GM21737 (cell line): Measurements from ENCODE around the gene GBX1.

Source experiments
- ATAC-seq: cut with Tn5 transposase; IDR thresholded peaks from one replicate; pipeline ENCODE4 v1.9.1; 2021; ENCODE audit warnings: mild to moderate bottlenecking, moderate library complexity; ENCODE audit not compliant: unreplicated experiment

Gene GBX1

GRCh38 chr7:151141311-151141854 is 26.1 kb downstream of the GBX1 start:
- ATAC-seq = no peak

DNA sequence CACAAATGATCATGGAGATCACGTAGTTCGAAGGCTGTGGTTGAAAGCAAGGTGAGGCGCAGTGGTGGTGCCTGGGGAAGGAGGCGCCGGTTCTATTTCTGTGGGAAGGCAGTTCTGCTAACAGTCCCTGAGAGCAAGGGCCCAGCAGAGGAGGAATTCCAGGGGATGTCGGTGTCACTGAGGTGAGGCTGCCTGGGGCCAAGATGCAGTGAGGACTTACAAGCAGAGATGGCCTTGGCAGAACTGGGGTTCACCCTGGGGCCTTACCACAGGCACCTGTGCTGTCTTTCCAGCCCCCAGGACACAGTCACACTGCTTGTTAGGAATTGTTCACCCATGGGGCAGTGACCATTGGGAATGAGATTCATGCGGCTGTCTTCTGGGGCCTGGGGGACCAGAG is 26.7 kb downstream of the GBX1 start:
- ATAC-seq = no peak

DNA sequence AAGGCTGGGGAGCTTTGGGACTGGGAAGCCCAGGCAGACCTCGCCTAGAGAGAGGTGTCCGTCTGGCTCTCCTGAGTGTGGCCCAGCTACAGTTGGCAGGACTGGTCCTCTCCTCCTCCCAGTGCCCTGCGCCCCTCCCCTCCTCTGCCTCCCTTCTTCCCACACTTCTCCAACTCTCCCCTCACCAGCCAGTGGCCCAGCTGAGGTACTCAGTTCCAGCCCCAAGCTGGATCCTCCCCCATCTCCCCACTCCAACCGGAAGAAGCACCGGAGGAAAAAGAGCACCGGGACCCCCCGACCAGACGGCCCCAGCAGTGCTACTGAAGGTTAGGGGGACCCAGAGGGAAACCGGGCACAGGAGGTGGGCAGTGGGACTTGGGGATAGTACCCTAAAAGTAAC is 27.7 kb downstream of the GBX1 start:
- ATAC-seq = no peak

DNA sequence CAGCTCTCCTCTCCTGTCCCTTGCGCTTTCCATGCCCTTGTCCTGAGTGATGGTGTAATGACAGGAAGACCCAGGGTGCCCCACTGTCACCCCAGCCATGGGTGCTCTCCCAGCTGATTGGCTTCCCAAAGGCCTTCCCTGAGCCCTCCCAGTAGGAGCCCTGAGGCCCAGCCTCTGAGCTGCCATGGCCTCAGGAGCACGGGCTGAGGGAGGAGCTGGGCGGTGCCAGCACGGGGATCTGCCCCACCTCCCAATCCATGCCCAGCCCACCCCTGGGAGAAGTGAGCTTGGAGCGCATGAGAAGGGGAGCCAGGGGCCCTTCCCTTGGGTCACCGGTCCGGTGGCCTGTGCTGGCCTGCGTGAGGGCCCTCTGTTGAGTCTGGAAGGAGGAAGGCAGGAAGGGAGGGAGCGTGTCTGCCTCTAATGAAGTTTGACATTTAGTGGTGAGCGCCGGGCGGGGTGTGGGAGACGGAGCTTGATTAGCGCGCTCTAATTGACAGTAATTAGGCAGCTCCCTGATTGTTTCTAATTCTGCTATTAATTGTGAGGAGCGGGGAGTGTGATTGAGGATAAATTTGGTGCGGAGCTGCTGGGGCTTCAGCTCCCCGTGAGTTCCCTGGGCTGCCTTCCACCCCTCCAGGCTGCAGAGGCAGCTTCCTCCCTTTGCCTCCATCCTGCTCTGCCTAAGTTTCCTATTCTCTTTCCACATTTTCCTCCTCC is 28.3 kb downstream of the GBX1 start:
- ATAC-seq = no peak

- ATAC-seq = no peak
Observed at GRCh38 chr7:151138153-151138851, 29.2 kb downstream of the GBX1 start.

GRCh38 chr7:151137791-151138152 is 29.7 kb downstream of the GBX1 start:
- ATAC-seq = no peak

DNA sequence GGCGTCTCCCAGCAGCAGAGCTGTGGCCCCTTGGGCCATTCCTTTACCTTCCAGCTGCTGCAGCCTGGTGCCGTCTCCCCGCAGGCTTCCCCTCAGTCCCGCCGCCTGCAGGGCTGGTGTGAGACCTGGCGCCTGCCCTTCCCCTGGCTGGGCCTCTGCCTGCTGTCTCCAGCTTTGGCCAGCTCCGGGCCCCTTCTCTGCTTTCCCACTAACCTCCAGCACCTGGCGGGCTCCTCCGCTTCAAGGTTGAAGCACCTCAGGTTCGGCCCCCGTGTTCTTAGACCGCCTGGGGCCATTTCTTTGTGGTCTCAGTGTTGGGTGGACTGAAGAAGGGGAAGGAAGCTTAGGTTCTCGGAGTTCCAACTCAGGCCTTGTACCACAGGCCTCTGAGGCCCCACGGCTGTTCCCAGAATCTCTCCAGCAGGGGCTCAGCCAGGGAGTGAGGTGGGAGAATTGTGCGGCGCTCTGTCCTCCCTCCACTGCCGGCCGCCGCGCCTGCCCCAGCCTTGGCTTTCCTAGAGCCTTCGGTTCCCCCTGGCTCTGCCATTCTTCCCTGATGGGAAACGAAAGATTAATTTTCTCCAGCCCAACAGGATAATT is 30.3 kb downstream of the GBX1 start:
- ATAC-seq = no peak

GRCh38 chr7:151135866-151136843 is 31.3 kb downstream of the GBX1 start:
- no peak for ATAC-seq

- ATAC-seq = no peak
Observed at GRCh38 chr7:151135525-151135845, 32.0 kb downstream of the GBX1 start.

GRCh38 chr7:151134743-151135524 is 32.6 kb downstream of the GBX1 start:
- ATAC-seq = no peak

DNA sequence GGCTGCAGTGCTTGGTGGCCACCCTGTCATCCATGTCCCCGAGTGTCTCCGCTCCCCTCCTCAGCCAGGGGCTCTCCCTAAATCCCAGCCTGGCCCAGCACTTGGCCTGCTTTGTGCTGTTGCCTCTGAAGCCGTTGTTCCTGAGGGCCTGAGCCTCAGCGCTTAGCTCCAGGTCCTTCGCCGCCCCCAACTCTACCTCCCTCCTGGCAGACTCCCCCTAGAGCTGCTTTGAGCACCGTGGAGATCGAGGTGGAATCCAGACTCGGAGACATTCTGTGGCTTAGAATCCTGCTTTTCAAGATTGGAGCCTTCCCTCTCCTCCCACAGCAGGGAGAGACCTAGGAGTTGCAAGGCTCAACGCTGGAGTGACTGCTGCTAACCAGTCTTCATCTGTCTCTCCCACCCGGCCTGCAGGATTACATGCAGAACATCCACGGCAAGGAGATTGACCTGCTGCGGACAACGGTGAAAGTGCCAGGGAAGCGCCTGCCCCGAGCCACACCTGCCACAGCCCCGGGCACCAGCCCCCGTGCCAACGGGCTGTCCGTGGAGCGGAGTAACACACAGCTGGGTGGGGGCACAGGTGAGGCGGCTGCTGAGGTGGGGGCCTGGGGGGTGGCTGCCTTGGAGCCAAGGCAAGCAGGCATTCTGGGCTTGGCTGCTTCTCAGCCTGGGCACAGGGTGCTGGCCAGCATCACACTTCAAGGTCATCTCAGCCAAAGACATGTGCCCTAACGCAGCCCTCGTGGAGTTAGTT is 33.3 kb downstream of the GBX1 start:
- ATAC-seq = no peak

DNA sequence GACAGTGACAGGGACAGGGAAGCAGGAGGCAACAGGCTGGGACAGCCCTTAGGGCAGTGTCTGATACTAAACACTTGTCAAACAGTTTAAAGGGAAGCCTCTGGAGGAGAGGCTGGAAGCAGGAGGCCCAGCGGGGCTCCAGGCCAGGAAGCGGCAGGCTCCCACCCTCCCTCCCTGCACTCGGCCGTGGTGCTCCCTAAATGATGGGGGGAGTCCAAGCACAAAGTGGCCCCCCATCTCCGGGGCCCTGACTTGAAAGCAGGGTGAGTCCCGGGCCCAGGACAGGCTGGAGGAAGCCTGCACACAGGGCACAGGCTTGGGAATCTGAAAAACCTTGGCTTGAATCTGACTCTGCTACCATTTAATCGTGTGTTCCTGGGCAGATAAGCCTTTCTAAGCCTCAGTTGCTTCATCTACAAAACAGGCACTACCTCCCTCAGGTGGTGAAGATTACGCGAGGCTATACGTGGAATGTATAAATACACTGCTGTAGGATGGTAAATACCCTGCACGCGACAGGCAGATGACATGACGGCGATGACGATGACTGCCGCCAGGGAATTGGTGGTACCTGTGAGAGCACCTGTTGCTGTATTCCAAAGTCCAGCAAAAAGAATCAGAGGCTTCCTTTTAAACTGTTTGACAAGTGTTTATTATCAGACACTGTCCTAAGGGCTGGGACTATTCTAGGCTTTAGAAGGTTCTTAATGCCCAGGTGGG is 34.1 kb downstream of the GBX1 start:
- no peak for ATAC-seq

DNA sequence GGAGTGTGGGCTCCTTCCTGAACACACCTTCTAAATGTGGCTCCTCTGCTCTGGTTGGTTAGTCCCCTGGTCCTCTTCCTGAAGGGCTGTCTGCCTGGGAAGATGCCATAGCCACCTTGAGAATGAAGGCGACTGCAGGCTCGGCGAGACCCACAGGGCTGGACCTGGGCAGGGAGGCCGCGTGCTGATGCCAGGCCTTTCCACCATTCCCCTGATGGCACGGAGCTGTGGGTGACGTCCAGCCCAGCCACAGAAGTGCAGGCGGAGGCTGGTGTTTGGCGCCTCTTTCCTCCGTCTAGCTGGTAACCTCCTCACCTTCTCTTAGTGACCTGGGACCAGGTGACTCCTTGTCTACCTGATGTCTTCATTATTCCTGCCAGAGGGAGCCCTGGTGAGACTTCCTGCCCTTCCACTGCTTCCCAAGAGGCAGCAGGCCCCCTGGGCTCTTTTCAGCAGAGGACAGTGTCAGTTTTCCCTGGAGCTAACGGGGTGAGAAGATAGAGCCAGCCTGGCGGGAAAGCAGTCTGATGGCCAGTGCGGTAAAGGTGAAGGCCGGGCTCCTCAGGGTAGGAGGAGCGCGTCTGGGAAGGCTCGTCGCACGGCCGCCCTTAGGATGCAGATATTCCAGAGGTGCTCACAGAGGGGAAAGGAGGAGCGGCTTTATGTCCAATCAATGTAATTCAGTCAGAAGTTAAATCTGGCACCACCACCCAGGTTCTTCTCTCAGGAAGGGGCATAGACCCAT is 34.9 kb downstream of the GBX1 start:
- no peak for ATAC-seq

DNA sequence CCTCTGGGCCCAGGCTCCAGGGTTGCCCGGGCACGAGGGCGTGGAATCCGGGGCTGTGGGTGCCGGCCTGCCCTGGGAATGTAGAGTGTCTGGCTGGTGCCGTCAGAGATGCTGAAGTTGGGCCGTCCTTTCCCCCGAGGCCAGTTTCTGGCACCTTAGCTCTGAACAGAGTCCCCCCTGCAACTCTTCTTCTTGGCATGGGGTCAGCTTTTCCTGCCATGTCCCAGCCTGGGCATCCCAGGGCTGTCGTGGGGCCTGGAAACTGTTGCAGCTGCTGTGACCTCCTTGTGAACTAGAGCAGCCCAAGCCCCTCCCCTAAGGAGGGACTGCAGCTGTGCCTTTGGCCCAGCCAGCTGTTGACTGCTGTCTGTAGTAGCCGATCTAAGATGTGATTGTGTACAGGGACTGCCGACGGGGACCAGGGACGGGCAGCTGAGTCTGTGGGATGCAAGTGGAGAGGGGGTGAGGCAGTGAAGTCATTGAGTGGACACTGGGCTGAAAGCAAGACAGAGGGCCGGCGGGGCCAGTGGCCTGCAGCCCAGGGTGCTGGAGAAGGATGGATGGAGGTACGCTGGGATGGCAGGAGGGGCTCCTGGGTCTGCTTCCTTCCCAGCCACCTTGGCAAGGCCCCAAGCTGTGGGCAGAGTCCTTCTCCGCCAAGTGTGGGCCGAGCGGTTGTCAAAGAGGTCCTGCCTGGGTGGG is 35.8 kb downstream of the GBX1 start:
- ATAC-seq = no peak

DNA sequence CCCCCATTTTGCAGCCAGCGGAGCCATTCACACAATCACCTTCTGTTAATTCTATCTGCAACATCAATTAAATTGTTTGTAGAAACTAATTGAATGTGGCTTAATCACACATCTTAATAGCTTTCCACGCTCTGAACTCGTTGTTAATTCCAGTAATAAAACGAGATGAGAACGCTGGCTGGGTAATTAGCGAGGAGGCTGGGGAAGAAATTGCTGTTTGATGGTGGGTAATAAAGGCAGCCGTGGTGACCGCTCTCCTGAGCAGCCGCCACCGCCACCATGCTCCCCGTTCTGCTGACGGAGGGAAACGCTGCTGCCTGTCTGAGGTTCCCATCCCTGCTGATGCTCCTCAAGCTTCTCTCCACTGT is 36.3 kb downstream of the GBX1 start:
- no peak for ATAC-seq

DNA sequence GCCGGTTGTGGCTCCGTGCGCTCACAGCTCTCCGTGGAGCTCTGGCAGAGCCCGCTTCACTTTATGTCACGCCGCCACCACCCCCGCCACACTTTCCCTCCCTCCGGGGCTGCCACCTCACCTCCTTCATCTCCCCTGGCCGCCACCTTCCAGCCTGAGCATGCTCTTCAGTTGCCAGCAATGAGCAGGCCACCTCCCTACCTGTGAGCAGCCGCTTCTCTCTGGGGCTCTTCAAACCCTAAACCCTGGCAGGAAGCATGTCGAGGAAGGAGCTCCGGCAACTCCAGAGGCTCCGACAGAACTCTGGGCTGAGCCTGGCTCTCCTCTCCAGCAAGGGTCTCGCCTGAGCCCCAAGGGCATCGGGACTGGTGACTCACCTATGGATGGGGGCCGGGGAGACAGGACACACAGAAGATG is 36.7 kb downstream of the GBX1 start:
- no peak for ATAC-seq

DNA sequence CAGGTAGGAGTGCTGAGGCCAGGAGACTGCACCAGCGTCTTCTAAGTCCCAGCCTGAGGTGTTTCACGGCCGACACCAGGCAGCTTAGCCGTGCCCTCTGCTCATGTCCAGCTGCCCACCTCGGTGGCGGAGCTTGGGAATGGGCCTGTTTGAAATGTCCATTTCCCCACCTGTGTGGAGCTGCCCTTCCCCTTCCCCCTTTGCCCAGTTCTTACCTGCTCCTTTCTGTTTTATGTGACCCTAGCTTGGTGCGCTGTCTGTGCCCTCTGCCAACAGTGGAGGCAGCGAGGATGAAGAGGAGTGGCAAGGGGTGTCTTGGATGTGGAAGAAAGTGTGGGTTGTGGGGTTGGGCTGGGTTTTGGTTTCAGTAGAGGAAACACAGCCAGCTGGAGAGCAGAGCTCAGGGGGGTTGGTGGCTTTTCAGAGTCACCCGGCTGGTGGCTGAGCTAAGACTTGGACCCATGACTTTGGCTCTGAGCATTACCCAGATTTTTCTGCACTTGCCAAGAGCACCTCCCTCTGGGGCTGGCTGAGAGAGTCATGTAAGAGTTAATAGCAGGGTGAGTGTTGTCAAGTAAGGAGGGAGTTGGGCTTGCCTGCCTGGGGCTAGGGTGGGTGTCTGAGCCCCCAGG is 37.4 kb downstream of the GBX1 start:
- no peak for ATAC-seq
